GM20431 (cell line): ENCODE results near the gene GCN1.

Source experiments
- in situ Hi-C: fragments of 300-500 bp; cut with MseI, MboI; formaldehyde crosslinking; loops from one replicate; pipeline ENCODE4 v1.15.0; 2020; ENCODE audit warnings: low sequenced_read_pairs; ENCODE audit not compliant: unreplicated experiment

GCN1 gene

DNA sequence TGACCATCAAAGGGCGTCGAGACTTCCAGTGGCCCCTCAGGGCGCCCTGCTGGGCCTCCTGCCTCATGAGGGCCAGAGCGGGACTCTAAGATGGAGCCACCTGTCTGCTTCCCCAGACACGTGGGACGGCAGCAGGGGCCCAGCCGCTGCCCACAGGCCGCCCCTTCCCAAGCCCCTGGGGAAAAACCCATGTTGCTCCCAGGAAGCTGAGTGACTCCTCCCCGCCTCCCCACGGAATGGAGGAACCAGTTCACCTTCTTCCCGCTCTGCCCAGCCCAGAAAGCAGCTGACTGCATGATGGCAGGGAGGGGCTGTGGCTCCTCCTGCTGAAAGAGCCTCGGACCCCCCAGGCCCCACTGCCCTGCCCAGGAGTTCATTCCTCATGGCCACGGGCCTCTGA is 92.9 kb downstream of the GCN1 start:
- in situ Hi-C loops, result no loop called here

DNA sequence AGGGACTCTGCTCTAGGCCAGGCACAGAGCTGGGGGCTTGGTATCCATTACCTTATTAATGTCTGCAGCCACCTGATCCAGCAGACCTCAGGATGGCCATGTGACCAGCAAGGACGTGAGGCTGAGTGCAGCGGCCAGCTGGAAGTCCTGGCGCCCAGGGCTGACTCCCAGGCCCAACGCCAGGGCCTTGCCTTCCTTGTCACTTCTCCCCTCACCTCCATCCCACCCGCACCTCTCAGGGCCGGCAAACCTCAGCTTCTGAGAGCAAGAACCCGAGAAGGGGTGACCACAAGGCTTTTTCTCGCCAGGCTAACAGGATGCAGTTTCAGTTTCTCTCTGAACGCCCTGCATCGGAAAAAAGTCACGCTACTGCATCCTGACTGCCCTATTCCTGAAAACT is 93.3 kb downstream of the GCN1 start:
- in situ Hi-C loops, result no loop called here

DNA sequence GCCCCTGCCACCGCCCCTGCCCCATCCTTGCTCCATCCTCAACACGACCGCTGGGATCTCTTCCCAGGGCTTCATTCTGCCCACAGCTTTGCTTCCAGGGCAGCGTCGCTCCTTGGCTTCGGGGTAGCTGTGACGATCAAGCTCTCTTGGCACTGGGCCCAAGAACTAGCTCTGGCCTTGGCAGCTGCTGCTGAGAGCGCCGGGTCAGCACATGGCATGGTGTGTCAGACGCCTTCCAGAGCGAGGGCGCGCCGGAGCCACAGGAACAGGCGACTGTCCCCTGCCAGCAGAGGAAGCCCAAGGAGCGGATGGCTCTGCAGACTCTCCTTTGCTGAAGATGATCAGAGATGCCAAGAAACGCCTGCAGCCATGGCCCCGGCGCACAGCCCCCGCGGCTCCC is 93.9 kb downstream of the GCN1 start:
- in situ Hi-C loops, result no loop called here

DNA sequence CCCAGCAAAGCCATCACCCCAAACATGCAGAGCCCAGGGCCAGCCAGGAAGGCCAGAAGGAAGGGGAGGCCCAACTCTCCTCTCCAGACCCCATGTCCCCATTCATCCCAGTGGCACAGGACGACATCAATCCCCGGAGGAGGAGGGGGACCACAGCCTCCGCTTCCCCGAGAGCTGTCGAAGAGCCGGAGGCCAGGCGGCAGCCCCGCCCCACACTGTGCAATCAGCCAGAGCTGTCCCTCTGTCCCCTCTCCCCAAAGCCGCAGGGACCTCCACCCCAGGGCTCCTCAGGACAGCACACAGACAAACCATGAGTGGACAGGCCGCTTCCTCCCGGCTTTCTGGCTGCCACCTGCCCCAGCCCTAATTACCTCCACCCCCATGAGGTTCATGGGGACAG is 94.8 kb downstream of the GCN1 start:
- in situ Hi-C loops, result no loop called here

DNA sequence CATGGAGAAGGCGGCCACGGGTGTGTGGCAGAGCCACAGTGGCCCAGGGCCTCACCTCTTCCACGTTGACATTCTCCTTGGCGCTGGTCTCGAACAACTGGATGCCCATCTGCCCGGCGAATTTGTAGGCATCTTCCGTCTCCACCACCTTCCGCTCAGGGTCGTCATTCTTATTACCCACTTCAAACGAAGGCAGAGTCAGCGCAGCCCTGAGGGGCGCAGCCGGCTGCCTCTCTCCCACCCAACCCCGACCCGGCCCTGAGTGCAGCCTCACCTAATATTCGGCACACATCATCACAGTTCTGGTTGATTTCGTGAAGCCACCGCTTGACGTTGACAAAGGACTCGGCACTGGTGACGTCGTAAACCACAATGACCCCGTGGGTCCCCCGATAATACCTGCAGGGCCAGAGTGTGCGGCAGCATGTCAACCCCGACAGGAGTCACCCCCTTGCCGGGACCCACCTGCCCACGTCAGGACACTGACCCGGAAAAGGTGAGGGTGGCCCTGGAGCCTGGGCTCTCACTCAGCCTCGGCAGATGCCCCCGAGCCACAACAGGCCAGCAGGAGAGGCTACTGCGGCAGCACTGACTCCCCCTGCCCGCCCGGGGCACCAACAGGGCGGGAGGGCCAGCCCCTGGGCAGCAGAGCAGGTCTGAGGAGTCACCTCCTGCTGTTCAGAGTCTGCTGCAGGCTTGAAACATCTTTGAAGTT is 95.6 kb downstream of the GCN1 start:
- in situ Hi-C loops, result no loop called here

DNA sequence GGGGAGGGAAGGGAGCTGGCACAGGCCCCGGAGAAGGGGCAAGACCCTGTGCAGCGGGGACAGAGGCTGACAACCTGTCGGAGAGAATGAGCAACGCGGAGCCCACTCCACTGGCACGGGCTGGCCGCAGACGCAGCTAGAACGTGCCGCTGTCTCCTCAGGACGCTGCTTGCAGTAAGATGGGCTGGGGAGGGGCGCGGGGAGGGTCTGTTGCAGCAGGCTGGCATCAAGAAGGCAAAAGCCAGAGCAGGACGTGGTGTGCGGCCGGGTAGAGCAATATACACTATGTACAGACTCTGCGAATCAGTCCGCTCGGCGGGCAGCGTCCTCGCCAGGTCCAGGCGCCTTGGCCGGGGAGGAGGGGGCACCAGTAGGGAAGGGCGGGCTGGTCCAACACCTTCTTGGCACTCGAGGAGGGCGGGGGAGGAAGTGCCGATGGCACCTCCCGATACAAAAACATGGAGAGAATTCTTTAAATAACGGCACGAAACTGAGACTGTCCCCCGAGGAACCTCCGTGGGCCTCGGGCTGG is 97.8 kb downstream of the GCN1 start:
- in situ Hi-C loops, result no loop called here

DNA sequence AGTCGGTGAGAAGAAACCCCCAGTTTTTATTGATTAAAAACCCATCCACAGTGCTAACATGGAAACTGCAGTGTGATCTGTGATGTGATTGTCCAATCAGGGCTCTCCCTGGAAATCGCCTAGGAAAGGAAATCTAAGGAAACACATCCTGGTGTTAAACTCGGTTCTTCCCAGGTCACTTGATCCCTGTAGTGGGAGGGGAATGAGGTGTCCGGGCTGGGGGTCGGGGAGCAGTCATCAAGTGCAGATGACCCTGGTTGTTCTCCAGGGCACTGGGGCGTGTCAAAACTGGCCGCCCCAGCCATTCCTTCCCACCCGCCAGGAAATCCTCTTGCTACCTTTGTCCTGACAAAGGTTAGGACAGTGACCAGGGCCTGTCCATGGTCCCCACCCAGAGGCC is 98.8 kb downstream of the GCN1 start:
- in situ Hi-C loops, result no loop called here

DNA sequence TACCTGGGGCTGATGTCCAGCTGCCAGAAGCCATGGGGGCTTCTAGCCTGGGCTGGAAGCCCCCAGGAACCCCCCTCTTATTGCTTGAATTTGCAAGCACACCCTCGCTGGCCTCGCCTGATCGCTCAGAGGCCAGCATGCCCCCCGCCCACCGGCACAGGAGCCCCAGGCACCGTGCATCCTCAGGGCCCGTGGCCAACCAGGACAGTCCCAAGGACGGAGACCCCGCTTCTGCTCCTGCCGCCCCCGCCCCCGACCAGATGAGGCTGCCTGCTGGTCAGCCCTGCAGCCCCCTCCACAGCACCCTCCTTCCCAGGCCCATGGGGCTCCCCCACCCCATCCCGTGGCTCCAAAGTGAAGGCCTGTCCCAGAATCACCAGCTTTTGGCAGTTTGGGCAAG is 99.2 kb downstream of the GCN1 start:
- in situ Hi-C loops, result no loop called here

DNA sequence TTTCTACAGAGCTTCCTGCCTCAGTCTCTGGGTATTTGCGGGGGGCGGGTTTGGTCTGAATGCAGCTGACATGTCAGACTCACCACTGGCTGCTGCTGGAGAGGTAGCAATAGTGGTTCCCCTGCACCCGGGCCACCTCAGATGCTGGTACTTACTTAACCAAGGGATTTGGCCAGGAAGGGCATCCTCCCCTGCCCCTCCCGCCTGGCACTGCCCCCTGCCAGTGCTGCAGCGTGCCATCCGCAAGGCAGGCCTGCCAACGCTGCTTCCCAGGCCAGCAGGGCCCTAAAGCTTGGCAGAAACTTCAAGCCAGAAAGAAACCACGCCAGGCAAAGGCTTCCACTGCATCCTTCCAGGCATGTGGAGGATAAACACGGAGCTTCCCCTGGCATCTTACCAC is 100.0 kb downstream of the GCN1 start:
- in situ Hi-C loops, result no loop called here

DNA sequence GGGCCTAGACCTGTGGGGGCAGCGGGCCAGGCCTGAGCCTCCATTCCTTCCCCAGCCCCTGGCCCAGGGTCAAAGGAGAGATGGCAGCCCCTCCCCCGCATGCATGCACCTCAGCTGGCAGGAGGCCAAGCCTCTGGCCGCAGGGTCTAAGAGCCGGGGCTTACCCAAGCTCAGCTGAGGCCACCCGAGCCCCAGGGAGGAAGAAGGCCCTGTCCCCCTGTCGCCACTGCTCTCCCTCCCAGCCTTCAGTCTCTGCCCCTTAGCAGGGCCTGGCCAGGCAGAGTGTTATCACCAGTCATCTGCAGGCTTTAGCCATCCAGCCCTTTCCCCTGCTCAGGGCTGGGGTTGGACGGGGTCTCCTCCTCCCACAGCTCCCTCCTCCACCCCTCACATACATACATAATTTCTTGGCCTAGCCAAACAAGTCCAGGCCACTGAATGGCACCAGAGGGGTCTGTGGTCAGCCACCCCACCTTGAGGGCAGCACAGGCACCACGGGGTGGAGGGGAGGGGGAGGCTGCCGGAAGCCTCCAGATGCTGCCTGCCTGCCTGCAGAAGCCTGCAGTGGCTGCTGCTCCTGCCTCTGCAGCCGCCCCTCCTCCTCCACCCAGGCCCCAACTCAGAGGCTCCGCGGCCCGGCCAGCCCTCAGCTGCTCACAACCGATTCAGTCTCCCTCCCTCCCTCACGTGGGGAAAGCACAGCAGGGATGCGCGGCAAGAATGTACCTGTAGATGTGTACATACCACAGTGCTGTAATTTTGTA is 100.7 kb downstream of the GCN1 start:
- in situ Hi-C loops, result no loop called here

DNA sequence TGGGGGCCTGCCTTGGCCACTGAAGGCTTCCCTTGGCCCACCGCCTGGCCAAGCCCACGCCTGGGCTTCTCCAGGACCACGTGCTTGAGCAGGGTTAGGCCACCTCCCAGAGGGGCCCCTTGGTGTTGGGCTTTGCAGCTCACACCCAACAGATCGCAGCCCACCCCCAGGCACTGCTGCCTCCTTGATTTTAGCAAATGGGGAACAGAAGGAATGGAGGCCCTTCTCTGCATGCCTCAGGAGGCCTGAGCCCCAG is 101.3 kb downstream of the GCN1 start:
- in situ Hi-C loops, result no loop called here

DNA sequence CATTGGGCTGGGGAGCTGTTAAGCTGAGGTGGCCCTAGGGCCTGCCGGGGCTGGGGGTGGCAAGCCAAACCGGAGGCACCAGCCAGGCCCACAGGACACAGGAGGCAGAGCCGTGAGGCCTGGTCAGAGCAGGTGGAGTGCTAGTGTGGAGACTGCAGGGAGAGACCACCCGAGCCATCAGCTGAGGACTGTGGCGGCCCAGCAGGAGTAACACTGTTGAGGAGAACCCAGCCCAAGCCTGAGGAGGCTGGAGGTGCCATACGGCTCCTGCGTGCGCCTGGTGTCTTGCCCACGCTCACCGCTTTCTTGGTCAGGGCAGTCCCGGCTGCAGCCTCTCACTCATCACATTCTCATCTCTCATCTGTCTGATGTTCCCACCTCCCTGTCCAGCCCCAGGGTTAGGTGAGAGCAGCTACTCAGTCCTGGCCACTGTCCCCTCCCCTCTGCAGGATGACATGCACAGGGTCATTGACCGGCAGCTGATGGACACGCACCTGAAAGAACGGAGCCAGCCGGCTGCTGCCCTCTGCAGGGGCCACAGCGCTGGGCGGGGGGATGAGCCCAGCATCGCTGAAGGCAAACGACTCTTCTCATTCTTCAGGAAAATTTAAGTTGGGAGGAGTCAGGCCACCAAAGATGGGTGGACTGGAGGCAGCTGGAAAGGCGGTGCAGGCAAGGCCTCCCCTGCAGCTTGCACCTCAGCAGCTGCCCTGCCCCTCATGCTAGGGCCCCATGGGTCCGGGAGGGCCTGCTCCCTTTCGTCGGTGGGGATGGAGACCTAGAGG is 101.8 kb downstream of the GCN1 start:
- in situ Hi-C loops, result no loop called here

DNA sequence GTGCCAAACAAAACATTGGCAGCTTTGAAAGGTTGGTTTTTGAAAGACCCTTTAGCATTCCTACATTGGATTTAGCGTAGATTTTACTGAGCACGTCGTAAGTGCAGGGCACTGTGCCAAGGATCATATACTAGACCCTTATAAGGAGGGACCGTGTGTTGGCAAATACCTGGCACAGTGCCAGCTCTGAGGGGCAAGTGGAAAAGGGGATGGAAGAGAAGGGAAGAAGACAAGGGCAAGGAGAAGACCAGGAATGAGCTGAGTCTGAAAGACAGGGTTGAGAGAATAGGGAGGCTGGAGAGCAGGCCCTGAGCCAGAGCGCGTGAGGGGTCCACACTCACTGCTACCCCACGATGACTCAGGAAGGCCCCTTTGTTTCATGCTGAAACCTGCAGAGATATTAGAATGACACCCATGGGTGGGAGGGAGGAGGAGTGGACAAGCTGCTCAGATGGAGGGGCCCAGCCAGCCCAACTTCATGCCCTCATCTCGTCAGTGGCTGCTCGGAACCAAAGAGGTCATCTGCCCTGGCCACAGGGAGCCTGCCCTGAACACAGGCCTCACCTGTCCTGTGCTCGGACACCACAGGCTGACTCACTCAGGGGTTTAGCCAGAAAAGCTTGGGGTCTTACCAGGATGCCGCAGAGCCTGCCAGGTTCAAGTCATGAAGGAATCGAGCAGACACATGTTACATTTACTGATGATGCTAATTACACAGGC is 103.0 kb downstream of the GCN1 start:
- in situ Hi-C loops, result no loop called here

DNA sequence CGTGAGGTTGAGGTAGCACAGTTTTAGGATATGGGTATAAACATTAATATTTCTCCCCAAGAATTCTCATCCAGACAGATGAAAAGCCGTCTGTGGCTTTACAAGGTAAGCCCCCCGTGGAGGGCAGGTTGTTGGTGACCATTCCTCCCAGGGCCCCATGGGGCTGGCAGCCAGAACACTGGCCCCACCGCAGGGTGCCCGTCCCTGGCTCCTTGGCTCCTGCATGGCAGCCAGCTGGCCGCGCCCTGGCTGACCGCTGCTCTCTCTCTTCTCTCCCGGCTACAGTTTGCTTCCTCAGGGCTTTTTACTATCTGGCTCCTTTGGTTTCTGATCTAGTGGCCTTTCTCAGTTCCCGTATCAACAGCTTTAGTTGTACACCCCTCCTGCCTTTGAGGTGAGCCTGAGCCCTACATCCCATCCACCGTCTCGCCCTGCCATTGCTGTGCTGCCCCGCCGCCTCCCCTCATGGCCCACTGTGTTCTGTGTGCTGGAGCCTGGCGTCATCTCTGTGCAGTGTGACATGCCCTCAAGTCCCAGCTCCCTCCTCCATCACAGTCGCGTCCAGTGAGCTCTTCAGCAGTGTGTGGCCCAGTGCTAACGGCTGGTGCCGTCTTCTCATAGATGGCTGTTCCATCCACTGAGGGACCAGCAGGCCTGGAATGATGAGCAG is 103.8 kb downstream of the GCN1 start:
- in situ Hi-C loops, result no loop called here

DNA sequence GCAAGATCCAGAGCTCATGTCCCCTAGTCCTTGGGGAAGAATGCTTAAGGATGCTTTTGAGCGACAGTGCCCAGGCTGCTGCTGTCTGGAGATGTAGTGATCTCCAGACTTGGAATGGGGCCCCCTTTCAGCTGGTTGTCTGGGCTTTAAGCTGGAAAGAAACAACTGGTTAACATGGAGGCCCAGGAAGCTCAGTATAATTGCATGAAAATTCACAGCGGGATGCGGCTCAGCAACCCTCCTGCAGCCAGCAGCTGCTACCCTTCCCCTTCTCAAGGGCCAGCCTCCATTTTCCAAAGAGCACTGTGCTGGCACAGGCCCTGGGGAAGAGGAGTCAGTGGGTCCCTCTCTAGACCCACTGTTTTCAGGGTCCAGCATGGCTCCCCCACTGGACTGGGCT is 104.3 kb downstream of the GCN1 start:
- in situ Hi-C loops, result no loop called here

DNA sequence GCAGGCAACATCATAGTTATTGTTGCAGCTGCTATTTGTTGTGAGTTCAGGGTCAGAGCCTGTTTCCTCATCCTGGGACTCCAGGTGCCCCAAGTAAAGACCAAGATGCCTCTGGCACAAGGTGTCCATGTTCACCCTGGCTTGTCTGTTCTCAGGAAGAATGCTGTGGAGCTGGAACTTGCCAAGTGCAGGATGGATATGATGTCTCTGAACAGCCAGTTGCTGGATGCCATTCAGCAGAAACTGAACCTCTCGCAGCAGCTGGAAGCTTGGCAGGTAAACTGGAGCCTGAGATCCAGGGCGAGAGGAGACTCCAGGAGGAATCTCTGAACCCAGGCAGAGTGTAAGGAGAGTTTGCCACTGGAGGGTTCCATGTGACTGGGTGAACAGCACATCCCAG is 104.7 kb downstream of the GCN1 start:
- in situ Hi-C loops, result no loop called here

DNA sequence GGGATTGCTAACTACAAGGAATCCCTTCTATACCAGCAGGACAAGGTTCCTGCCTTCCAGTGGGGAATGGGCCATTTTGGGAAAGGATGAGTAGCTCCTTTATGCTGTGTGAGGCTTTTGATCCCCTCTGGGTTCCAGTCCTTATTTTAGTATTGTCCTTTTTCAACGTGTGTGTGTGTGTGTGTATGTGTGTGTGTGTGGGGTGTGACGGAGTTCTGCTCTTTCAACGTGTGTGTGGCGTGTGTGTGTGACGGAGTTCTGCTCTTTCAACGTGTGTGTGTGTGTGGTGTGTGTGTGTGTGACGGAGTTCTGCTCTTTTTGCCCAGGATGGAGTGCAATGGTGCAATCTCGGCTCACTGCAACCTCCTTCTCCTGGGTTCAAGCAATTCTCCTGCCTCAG is 105.4 kb downstream of the GCN1 start:
- in situ Hi-C loops, result no loop called here

DNA sequence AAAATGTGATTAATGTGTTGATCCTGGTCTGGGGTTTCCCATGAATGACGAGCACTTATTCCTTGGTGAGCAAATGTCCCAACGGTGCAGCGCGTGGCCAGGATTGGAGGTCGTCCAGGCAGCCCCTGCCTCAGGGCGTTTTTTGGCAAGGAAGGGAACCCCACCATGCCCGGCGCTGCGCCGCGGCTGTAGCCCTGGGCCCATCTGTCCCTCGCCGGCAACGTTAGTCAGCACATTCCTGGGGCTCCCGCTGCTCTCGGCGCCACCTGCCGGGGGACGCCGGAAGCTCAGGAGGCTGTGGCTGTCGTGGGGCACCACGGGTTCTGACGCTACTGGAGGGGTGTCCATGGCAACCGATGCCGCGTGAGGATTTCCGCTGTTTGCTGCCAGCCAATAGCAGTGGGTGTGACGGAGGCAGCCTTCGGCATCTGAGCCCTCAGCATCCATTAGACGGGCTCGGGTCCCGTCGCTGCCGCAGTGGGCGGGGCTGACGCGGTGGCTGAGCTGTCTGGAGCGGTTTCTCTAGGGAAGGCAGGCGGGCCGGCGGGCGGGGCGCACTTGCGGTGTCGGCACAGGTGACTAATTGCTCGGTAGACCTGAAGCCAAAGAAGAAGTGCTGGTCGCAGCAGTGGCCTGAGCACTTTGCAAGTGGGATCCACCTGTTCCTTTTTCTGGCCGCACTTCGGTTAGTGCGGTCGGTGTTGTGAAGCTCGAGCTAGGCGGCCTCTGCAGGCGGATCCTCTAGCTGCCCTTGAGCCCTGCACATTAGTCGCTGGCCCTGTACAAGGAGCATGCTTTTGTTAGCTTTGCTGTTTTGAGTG is 107.5 kb downstream of the GCN1 start:
- in situ Hi-C loops, result no loop called here

DNA sequence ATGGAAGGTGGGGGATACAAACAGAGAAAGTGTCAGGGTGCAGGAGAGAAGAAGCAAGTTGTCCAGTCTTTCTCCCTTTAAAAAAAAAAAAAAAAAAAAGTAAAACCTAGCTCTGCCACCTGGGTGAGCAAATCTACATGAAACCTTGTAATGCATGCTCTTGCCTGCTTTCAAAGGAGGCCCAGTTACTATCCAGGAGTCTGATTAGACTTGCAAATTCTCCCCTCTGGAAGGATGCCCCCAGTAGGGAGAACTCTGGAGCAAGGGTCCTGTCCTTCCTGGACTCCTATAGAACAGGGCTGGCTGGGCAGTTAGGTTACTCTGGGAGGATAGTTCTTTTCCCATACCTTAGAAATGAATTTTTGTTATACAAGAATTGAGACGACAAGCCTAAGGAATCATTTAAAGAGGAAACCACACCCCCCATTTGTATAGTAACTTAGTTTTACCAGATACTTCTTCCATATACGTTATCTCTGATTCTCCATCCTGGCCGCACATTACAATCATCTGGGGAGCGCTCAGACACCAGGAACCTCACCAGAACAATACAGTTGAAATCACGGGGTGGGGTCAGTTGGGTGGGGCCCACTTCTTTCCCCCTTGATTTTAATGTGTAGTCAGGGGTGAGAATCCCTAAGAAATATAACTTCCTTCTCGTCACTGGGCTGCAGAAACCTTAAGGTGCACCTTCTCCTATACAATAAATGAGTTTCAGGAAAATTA is 108.4 kb downstream of the GCN1 start:
- in situ Hi-C loops, result no loop called here
